Measurements from ENCODE around the gene CAPN2.

The CAPN2 gene

DNA sequence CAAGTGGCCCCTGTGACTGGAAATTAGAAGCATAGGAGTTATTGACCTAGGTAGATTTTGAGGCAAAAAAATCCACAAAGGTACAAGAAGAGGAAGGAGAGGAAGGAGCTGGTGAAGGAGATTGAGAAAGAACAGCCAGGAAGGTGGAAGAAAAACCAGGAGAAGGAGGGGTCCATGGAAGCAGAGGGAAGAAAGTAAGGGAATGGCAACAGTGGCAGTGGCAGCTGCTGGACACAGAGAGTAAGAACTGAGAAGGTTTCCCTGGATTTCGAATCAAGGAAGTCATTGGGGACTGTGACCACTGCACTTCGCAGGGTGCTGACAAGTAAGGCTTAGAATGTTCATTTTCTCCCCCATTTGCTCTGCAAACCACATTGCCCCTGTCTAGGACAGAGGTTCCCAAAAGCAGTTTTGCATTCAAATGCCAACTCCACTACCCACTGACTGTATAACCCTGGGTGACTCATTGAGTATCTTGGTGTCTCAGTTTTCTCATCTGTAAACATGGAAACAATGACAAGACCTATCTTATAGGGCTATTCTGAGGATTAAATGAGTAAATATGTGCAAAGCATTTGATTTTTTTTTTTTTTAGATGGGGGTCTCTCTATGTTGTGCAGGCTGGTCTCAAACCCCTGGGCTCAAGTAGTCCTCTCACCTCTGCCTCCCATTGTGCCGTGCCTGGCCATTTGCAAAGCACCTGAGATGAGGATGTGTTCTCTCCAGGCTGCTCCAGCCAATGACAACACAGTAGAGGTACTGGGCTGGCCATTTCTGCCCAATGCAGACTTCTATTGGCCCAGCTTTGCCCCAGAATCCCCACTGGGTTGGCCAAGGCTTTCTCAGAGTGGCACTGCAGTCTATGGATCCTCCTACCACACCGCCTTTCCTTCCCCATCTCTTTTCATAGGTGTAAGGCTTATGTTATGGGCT is 9.3 kb upstream of the CAPN2 start:
- no peak for DNase-seq

DNA sequence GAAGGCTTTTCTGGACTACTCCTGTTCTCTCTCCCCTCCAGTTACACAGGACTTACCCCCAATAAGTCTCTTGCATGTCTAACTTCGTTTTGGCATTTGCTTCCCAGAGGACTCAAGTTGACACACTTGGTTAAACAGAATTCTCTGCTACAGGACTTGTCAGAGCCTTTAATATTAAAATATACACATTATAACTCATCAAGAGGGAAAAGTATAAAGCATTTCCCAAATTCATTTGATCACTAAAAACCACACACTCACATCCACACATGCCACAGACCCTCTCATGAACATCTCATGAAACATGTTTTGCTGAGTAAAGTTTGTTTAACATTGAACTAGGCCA is 8.7 kb upstream of the CAPN2 start:
- DNase-seq, result no peak

DNA sequence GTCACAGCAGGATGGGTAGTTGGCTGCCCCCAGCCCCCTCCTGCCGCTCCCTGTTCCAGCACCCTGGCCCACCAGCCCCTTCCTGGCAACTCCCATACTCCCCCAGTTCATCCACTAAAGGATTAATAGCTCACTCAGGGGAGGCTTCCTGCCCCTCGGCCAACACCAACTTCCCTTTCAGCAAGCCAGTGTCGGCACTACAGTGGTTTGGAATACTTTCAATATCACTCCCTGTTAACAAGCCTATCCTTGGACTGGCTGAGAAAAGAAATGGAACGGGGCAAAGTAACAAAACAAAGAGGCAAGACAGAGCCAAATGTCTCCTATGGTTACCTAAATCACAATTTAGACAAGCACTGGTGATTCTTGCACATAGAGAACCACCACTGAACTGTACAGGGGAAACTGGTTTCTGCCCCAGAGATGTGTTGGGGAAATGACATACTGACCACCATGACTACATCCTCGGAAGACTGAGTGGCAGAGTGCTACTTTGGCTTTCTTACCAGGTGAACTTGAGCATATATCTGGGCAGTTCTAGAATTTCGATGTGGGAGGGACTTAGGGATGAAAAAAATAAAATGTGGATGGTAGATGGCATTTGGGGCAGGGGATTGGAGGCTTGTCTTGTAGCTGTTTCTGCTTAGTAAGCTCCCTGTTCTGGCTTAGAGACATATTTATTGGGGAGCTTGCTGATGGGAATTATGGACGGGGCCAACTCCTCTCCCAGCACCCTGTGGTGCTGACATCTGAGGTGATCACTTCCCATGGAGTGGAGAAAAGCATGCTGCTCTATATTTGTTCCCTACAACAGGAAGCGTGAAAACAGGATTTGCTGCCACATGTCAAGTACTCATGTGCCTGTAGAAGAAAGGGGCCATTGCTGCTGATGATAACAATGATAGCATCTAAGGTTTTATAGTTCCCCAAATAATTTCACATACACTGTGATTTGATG is 7.1 kb upstream of the CAPN2 start:
- no peak for DNase-seq

DNA sequence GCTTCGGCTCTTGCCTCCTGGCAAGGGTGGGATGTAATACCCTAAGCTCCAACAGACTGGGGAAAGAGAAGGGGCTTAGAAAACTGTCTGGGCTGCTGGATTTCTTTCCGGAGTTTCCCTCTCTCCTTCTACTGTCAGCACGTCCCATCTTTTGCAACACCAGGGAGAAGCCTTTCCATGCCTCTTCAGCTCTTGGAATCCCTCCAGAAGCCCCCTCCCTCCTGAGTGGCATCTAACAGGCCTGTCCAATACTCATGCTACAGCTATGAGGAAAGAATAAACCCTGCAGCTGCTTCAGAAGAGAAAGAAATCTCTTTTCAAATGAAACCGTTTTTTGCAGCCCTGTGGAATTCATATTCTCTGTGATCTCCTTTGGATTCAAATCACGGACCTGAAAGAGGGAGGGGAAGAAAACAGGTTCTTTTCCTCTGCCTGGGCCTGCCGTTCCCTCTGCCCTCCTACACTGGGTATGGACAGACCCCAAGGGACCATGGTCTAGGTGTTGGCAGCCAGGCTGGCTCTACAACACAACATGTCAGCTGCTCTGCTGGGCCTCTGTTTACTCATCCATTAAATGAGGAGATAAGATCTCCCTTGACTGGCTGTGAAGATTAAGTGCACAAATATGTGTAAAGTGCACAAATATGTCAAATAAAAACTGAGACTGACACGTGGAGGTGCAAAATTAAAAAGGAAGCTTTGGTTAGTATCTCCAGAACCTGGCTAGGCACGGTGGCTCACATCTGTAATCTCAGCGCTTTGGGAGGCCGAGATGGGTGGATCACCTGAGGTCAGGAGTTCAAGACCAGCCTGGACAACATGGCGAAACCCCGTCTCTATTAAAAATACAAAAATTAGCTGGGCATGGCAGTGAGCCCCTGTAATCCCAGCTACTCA is 6.0 kb upstream of the CAPN2 start:
- peak; percentile 70 for DNase-seq

DNA sequence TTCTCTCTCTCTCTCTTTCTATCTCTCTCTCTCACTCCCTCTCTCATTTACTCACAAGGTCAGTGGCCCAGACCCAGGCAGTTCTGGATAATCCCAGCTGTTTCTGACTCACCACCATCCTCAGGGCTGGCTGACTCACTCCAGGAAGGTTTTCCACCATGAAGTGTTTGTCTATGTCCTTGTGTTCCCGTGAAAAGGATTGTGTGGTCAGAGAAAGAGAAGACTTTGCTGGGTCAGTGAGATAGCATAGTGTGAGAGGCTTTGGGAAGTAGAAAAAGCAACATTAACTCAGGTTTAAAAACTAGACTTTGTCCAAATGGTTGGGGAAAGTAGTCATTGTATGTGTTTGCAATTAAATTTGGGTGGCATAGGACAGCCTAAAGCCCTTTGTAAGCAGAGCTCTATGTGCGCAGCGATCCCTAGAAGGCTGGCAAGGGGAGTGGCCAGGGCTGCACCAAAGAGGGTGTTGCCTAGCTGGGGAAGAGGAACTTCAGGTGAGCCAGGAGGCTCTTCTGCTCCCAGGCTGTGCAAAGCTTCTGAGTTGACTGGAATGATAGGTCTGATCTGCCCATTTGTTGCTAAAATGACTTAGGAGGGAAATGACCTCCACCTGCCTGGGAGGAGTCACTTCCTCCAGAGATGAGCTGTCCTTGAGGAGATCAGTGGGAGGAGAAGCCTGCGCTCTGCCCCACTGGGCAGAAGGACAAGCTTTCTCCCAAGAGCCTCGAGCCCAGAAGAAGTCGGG is 4.9 kb upstream of the CAPN2 start:
- DNase-seq, result no peak

DNA sequence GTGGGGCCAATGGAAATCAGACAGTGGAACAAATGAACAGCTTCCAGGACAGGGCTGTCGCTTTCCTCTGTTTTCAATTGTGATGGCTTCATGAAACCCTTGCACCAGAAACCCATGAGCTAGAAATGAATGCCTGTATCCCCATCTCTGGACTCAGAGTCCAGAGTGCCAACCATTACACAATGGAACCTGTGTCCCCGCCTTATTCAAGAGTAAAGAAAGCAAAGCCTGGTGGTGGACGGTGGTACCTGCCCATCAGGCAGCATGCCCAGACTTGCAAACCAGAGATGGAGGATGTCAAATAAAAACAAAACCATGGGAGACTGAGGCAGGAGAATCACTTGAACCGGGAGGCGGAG is 4.4 kb upstream of the CAPN2 start:
- DNase-seq, result no peak

DNA sequence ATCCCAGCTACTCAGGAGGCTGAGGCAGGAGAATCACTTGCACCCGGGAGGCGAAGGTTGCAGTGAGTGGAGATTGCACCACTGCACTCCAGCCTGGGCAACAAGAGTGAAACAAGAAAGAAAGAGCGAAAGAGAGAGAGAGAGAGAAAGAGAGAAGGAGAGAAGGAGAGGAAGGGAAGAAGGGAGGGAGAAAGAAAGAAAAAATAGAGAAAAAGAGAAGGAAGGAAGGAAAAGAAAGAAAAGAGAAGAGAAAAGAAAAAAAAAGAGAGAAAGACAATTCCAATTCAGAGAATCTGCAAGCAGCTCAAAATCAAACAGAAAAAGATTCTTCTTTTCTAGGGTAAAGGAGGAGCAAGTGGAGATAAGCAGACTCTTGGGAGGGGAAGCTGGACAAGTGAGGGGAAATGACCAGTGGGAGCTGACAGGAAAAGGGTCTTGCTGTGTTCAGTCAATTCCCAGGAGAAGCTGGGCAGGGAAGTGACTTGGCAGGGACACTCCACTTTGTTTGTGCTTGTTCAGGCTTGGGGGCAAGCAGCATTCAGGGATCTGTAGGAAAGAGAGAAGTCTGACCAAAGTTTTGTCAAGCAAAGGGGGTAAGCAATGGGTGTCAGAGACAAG is 3.6 kb upstream of the CAPN2 start:
- DNase-seq, result no peak

DNA sequence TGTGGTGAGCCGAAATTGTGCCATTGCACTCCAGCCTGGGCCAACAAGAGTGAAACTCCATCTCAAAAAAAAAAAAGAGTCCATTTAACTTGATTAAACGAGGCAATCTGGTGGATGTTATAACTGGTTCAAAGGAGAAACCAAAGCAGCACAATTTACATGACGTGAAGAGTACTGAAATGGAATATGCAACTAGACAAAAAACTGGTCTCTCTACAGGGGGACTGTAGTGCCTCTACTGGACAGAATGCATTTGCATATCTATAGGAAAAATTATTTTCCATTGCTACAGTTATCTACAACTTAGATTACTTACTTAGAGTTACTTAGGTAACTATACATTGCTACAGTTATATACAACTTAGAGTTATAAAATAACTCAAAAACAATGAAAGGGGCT is 2.7 kb upstream of the CAPN2 start:
- peak; percentile 19 for DNase-seq

DNA sequence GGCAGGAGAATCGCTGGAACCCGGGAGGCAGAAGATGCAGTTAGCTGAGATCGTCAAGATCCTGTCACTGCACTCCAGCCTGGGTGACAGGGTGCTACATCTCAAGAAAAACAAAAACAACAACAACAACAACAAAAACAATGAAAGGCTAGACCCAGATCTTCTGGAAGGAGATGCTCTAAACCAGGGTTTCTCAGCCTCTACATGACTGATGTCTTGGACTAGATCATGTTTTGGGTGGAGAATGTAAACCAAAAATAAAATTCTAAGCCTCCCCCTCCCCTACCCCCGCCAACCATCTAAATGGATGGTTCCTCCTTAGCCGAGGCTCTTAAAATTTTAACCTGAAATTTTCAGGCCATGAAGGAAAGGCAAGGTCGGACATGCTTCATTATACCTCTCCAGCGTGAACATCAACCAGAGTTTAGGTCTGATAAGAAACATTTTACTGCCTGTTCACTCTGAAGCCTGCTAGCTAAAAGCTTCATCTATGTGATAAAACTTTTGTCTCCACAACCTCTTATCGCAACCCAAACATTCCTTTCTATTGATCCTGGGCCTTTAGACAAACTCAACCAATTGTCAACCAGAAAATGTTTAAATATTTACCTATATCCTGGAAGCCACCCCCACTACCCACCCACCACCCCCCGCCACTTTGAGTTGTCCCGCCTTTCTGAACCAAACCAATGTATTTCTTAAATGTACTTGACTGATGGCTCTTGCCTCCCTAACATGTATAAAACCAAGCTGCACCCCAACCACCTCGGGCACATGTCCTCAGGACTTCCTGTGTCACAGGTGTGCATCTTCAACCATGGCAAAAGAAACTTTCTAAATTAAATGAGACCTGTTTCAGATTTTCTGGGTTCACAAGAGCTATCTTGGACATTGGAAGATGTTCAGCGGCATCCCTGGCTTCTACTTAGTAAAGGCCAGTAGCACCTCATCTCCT is 1.9 kb upstream of the CAPN2 start:
- no peak for DNase-seq

DNA sequence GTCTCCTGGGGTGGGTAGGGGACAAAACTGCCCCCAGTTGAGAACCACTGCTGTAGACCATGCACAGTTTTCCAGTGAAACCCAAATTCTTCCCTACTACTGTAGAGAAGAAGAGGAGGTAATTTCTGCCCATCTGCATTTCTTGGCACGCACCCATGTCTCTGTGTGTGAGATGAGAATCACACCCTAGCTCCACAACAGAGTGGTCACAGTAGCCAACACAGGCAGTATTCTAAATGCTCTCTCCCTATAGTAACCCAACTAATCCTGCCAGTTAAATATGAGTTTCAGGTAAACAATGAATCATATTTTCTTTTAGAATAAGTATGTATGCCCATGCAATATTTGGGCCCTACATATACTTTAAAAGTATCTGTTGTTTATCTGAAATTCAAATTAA is 1.2 kb upstream of the CAPN2 start:
- DNase-seq, result peak; percentile 38

DNA sequence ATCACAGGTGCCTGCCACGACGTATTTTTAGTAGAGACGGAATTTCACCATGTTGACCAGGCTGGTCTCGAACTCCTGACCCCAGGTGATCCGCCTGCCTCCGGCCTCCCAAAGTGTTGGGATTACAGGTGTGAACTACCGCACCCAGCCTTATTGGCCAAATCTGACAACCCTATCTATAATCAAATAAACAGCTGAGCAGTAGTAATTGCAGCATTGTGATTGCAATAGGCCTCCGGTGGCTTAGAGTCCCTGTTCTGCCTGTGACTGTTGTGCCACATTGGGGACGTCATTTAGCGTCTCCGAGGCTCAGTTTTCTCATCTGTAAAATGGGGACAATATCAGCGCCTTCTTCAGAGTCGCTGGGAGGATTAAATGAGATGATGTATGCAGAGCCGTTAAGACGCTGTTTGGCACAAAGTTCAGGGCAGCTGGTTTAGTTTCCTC is 569 bp upstream of the CAPN2 start:
- DNase-seq, result no peak

DNA sequence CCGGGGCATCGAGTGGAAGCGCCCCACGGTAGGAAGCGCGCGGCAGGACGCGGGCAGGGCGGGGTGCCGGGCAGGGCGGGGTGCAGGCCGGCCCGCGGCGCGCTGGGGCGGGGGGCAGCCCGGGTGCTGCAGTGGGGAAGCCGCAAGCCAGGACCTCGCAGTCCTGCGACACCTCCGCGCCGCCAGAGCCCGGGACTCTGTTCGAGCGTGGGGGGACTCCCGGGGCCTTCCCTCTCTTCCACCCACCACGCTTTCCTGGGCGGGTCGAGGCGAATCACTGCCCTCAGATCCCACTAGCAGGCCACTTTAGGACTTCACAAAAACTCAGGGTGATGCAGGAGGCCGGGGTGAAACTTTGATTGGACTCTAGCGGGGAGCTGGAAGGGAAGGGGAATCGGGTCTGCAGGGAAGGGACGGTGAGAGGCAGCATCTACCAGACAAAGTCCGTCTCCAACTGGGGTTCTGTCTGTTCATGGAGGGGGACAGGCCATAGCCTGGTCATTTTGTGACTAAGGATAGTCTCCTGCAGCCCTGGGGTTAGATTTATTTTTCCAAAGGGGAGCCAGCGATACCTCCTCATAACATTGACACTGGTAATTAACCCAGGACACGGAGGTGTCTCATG is 623 bp downstream of the CAPN2 start:
- no peak for DNase-seq

DNA sequence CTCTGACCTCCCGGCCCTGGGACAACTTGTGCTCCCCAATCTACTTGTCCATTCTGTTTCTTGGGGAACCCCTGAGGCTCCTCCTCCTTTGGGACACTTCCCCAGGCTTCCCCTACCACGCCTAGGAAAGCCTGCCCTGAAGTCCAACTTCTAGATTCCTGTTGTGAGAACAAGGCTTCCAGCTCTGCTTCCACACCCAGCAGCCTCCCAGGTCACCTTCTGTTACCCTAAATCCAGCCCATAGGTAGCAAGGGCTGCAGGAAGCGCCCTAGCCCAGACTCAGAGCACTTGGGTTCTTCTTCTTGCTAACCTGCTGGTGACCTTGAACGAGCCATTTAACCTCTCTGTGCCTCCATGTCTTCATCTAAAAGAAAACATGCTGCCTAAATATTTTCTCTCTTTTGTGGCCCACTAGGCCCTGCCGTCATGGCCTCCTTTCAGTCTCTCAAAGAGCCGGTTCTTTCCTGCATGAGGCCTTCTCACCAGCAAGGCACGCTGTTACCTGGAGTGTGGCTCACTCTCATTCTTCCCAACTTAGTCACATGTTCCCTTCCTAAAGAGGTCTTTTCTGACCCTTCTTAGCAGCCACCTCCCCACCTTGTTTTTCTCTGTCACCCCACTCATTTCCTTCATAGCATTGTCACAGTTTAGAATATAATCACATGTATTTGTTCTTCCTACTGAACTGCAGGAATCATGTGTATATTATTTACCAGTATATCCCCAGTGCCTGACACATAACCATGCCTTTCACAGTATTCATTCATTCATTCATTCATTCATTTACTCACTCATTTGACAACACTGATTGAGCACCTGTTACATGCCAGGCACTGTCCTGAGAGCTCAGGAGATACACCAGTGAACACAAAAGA is 1.4 kb downstream of the CAPN2 start:
- no peak for DNase-seq

DNA sequence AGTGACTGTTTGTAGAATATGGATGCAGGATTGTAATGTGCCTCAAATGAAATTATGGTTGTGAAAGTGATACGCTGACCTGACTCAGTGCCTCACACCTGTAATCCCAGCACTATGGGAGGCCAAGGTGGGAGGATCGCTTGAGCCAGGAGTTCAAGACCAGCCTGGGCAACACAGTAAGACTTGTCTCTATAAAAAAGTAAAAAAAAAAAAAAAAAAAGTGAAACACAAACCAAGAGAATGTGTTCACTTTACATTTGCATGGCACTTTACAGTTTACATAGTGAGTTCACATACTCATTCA is 2.0 kb downstream of the CAPN2 start:
- no peak for DNase-seq

DNA sequence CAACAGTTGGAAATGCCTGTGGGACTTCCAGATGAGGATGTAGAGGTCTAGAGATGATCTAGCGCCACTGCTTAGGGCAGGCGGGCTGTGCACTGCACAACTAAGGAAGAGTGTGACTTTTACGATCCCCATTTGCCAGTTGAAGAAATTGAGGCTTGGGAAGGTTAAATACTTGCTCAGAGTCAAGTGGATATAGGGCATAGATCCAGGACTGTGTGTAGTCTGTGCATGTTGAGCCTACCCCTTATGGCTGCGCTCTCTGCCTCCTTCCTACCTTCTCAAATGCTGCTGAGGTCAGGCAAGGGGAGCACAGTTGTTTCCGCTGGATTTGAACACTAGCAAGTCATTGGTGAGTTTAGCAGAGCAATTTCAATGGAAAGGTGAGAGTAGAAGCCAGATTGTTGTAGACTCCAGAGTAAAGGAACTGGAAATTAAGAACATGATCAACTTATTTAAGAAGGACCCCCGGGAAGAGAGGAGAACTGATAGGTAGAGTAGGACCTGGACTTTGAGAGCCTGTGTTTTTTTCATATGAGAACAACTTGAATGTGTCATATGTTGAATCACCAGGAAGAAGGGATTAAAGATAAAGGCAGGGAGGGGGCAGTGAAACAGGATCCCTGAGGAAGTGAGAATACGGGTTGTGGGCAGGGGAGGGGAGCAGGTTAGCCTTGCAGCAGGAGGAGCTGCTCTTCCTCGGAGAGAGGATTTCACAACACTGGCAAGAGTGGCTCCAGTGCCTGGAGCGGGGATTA is 2.7 kb downstream of the CAPN2 start:
- DNase-seq, result no peak

DNA sequence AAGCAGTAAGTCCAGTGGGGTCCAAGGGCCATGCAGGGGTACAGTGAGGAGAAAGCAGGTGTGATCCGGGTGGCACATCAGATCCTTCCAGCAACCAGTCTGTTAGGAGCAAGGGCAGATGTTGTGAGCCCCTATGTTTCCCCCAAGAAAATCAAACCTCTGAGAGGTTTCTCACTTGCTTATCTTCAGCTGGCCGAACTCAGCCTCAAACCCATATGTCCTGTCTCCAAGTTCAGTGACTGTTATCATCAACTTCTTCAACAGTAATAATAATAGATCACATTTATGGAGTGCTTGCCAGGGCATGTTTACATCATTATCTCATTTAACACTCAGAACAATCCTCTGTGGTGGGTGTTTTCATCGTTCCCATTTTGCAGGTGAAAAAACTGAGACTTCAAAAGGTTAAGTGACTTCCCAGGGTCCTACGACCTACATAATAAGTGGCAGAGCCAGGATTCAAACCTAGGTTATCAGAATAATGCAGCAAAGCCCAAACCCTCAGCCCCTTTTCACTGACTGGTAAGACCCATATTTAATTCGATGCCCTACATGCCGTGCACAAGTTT is 3.3 kb downstream of the CAPN2 start:
- no peak for DNase-seq

DNA sequence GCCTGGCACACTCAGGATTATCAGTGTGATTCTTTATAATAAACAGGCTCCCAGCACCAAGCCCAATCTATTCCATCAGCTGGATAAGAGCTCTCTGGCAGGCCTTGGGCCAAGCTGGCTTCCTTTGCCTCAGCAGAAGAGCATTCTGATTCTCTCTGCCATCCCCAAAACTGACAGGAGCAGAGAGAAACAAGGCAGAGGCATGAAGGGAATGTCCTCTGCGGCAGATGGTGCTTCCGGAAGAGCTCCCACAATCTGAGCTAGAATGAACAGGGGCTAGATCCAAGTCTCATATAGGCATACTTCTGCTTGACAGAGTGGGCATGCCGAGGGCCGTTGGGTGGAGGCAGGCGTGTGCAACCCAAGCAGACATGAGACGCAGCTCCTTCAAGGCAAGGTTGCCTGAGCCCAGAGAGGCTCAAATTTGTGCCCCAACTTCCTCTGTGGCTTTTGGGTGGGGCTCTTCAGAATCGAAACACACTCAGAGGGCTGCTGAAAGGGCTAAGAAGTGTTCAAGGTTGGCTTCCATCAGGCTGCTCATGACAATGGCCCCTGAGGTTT is 4.0 kb downstream of the CAPN2 start:
- peak; percentile 68 for DNase-seq

DNA sequence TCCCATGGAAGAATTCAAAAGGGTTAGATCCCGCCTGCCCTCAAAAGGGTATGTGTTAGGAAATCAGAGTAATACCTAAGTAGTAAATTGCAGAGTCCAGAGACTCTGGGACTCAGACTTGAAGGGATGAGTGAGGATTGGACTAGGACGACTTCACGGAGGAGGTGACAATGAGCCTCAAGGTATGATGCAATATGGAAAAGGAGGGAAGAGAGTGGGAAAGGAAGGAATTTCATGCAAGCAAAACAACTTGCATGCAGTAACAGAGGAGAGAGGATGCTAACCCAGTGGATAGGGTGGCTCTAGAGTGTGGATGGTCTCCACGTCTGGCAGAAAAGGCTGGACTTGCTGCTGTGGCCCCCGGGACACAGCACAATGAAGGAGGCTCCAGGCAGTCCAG is 4.8 kb downstream of the CAPN2 start:
- no peak for DNase-seq
